T-cell (primary cell): ENCODE results near the gene C1orf94. TPM values are rescaled to one million over a fixed set of nuclear protein-coding genes. Genes with fewer than 3 reads are reported as not detected.
"Not testable (repeated sequence)": the region's sequence is repeated elsewhere in the genome, so short reads cannot be mapped to it uniquely, and the experiment has no call there.

Experiments used
- ATAC-seq, 4 experiments: fragments of 200-7000 bp in 3 of 4; fragments of 150-1000 bp in 1 of 4; cut with Tn5 transposase; replicated peaks in 1 of 4; 1 replicate in 3 of 4; 2 replicates in 1 of 4; pipeline ENCODE4 v1.10.0; 2021; ENCODE audit warnings: moderate library complexity in 3 of 4, mild to moderate bottlenecking in 2 of 4, moderate number of reproducible peaks in 1 of 4
- CTCF ChIA-PET, 2 donors: fragments of 300-600 bp; sonication (Branson Sonifier 250); formaldehyde crosslinking; loops; one replicate each; lab custom pipeline; 2022; ENCODE audit warnings: antibody characterized with exemption in 2 of 2; lab: Charles Lee
- POLR2A ChIA-PET, 2 donors: fragments of 300-600 bp; sonication (Branson Sonifier 250); formaldehyde crosslinking; loops; one replicate each; lab custom pipeline; 2022; ENCODE audit warnings: antibody characterized with exemption in 2 of 2; lab: Charles Lee
- DNase-seq, 35 experiments: peaks; one replicate each; pipeline versions ENCODE4 v3.0.0 to v3.0.0-alpha.2; 2013 to 2023
- H3K27ac ChIP-seq: one replicate; pipeline ENCODE4 v1.5.1; 2013; ENCODE audit warnings: low read length
- H3K27me3 ChIP-seq, 2 experiments: replicated peaks in 1 of 2; 1 replicate in 1 of 2; 2 replicates in 1 of 2; pipeline versions ENCODE4 v1.6.1 to v1.7.0; 2013; ENCODE audit warnings: low read length in 1 of 2, mixed read lengths in 1 of 2; ENCODE audit not compliant: control insufficient read depth in 2 of 2, insufficient read depth in 2 of 2; ENCODE audit errors: extremely low read depth in 1 of 2
- H3K36me3 ChIP-seq, 2 donors: 1 replicate in 1 of 2; 2 replicates in 1 of 2; pipeline versions ENCODE4 v1.6.1 to v1.7.0; 2013; ENCODE audit warnings: low read length in 1 of 2; ENCODE audit not compliant: control insufficient read depth in 2 of 2, insufficient read depth in 1 of 2; ENCODE audit errors: extremely low read depth in 1 of 2
- H3K4me1 ChIP-seq, 2 experiments: 1 replicate in 1 of 2; 2 replicates in 1 of 2; pipeline versions ENCODE4 v1.6.1 to v1.7.0; 2013; ENCODE audit warnings: low read length in 2 of 2, mixed read lengths in 1 of 2; ENCODE audit not compliant: insufficient read depth in 2 of 2, control insufficient read depth in 1 of 2; ENCODE audit errors: extremely low read depth in 1 of 2
- H3K4me3 ChIP-seq, 2 donors: 1 replicate in 1 of 2; 2 replicates in 1 of 2; pipeline versions ENCODE4 v1.5.1 to v1.7.0; 2013; ENCODE audit warnings: mild to moderate bottlenecking in 2 of 2, low read length in 1 of 2, moderate library complexity in 1 of 2; ENCODE audit not compliant: control insufficient read depth in 1 of 2; ENCODE audit errors: extremely low read depth in 1 of 2
- H3K9me3 ChIP-seq: 2 replicates; pipeline ENCODE4 v1.7.0; 2013
- H3K27ac Mint-ChIP-seq, 2 donors: one replicate each; pipeline ENCODE4 v1.8.0; 2020 to 2021; ENCODE audit warnings: mild to moderate bottlenecking in 2 of 2, mixed read lengths in 2 of 2
- H3K27me3 Mint-ChIP-seq, 2 donors: one replicate each; pipeline ENCODE4 v1.8.0; 2021 to 2022; ENCODE audit warnings: mixed read lengths in 2 of 2
- H3K36me3 Mint-ChIP-seq: one replicate; pipeline ENCODE4 v1.8.0; 2021; ENCODE audit warnings: mixed read lengths
- H3K4me1 Mint-ChIP-seq, 3 donors: one replicate each; pipeline ENCODE4 v1.8.0; 2020 to 2022; ENCODE audit warnings: mixed read lengths in 3 of 3, mild to moderate bottlenecking in 1 of 3
- H3K4me3 Mint-ChIP-seq, 3 donors: one replicate each; pipeline ENCODE4 v1.8.0; 2020 to 2022; ENCODE audit warnings: mild to moderate bottlenecking in 3 of 3, mixed read lengths in 3 of 3, moderate library complexity in 3 of 3
- H3K9me3 Mint-ChIP-seq, 3 donors: one replicate each; pipeline ENCODE4 v1.8.0; 2020 to 2022; ENCODE audit warnings: mixed read lengths in 3 of 3
- WGBS: methylation state at CpG from one replicate; pipeline ENCODE4 v1.1.5; 2013; ENCODE audit warnings: missing lambda C conversion rate; ENCODE audit not compliant: insufficient coverage; 5-methylcytosine and 5-hydroxymethylcytosine counted together
- total RNA-seq, 35 experiments: library from RNA in 6 of 35; stranded (reverse) in 6 of 35; fragments of 120-200 nt in 1 of 35; gene quantifications; one replicate each; pipeline versions ENCODE4 v1.2.1 to v1.2.4 and lab custom pipeline; 2013 to 2026

The C1orf94 gene
- total RNA-seq, 5 donors from 2014 or later (not counting 1 experiment from before 2014, with no cell fraction given) = not detected

DNA sequence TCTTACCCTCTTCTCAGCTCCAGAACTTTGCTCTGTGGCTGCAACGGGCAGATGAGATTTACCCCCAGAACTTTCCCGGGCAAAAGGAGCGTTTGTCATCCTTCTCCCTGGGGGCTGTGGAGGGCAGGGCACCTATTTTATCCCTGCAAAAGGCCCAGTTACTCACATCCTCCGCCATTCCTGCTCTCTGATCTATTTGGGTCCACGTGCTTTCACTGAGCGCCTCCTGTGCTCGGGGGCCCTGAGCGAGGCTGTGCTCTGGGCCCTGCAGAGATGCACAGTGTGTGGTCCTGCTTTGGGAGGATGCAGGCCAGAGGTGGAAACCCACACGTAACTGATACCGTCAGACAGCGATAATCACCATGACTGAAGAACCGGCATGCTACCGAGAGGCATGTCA lies 9.3 kb upstream of the C1orf94 start:
- 43% methylated on average over 9 of the region's 13 CpGs for WGBS
- Mint-ChIP-seq H3K27me3 (peaks cover 52 to 65% of the 10 kb centered on the region in 2 donors), H3K4me1 (peaks cover 0 to 15% (median 13%) of the 10 kb centered on the region in 3 donors), H3K27ac (no peak overlapping the region), H3K4me3 (no peak overlapping the region), H3K36me3 (no peaks in the 10 kb centered on the region), H3K9me3 (no peaks in the 10 kb centered on the region)
- Histone ChIP-seq H3K27ac (no peak overlapping the region), H3K4me3 (no peak overlapping the region), H3K9me3 (no peaks in the 10 kb centered on the region), H3K27me3 (peaks cover 12 to 57% of the 10 kb centered on the region in 2 experiments), H3K36me3 (no peaks in the 10 kb centered on the region), H3K4me1 (peaks cover 0 to 12% of the 10 kb centered on the region in 2 experiments)
- no peak for ATAC-seq
- ChIA-PET CTCF (no interaction called here), POLR2A (no interaction called here)
- no peak for DNase-seq

DNA sequence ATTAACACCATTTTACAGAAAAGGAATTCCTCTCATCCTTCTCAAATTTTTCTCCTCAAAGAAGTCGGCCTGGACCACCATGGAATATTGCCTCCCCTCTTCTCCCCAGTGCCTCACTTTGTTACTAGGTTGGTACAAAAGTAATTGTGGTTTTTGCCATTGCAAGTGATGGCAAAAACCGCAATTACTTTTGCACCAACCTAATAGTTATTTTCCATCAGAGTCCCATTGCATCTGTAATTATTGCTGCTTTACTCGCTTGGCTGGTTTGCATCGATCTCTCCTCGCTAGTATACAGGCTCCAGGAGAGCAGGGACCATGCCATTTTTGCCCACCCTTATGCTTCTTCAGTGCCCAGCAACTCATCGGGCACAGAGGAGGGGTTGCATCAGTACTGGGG lies 963 bp upstream of the C1orf94 start:
- H3K4me3 Mint-ChIP-seq = no peak overlapping the region
- no peaks in the 10 kb centered on the region for H3K4me1 Mint-ChIP-seq
- H3K4me1 ChIP-seq = no peaks in the 10 kb centered on the region
- no peak for ATAC-seq
- POLR2A ChIA-PET = no interaction called here
- H3K36me3 Mint-ChIP-seq = no peaks in the 10 kb centered on the region
- H3K9me3 Mint-ChIP-seq = no peaks in the 10 kb centered on the region
- no peaks in the 10 kb centered on the region for H3K36me3 ChIP-seq
- H3K27me3 ChIP-seq = peaks cover 6 to 27% of the 10 kb centered on the region in 2 experiments
- DNase-seq = no peak
- no peak overlapping the region for H3K4me3 ChIP-seq
- H3K27ac ChIP-seq = no peak overlapping the region
- CTCF ChIA-PET = no interaction called here
- H3K27ac Mint-ChIP-seq = no peak overlapping the region
- WGBS = 80% methylated on average over 2 of the region's 6 CpGs
- H3K9me3 ChIP-seq = no peaks in the 10 kb centered on the region
- H3K27me3 Mint-ChIP-seq = peaks cover 44% of the 10 kb centered on the region in 2 donors

DNA sequence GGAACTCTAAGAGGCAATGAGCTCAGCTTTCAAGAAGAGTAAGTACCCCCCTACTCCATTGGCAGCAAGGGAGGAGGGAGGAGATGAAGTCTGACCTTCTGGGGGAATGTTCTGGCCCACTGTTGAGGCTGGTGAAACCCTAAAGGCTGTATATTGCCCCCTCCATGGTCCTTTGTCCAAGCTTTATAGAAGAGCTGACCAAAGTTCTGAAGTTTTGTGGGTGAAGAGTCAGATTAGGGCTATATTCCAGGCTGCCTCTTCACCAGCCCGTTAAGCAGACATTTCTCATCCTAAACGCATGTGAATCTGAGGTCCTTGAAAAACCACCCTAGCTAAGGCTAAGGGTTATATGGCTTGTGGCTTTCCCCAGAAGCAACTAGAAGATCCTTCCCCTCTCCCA lies 1.4 kb downstream of the C1orf94 start:
- Mint-ChIP-seq H3K27ac (no peak overlapping the region), H3K27me3 (peaks cover 37 to 47% of the 10 kb centered on the region in 2 donors), H3K36me3 (no peaks in the 10 kb centered on the region), H3K9me3 (no peaks in the 10 kb centered on the region), H3K4me1 (no peaks in the 10 kb centered on the region), H3K4me3 (no peak overlapping the region)
- CTCF ChIA-PET = no interaction called here
- no peak for DNase-seq
- no peaks in the 10 kb centered on the region for H3K9me3 ChIP-seq
- no peak for ATAC-seq
- H3K4me1 ChIP-seq = no peaks in the 10 kb centered on the region
- H3K27ac ChIP-seq = no peak overlapping the region
- no peak overlapping the region for H3K4me3 ChIP-seq
- POLR2A ChIA-PET = no interaction called here
- H3K36me3 ChIP-seq = no peaks in the 10 kb centered on the region
- no CpG with 5 or more reads among the region's 2 CpGs for WGBS
- H3K27me3 ChIP-seq = peaks cover 6 to 23% of the 10 kb centered on the region in 2 experiments

DNA sequence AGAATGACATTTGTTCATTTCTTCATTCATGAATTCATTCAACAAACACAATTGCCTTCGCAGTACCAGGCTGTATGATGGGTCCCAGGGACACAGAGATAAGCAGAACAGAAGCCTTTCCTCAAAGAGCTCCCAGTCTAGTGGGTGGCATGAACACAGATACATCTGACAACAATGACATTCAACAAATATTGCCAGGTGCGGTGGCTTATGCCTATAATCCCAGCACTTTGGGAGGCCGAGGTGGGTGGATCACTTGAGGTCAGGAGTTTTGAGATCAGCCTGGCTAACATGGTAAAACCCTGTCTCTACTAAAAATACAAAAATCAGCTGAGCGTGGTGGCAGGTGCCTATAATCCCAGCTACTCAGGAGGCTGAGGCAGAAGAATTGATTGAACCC lies 6.7 kb downstream of the C1orf94 start:
- CTCF ChIA-PET = interaction anchor here in 1 of 2 donors (0.6 kb wide), 1 partner anchor 9 kb away, joined by 7 read pairs; no protein-coding TSS in a partner anchor
- H3K4me1 ChIP-seq, H3K9me3 ChIP-seq, ATAC-seq, POLR2A ChIA-PET, H3K27ac ChIP-seq, H3K9me3 Mint-ChIP-seq, DNase-seq, H3K27ac Mint-ChIP-seq, H3K4me3 Mint-ChIP-seq, H3K36me3 Mint-ChIP-seq, H3K4me3 ChIP-seq, H3K4me1 Mint-ChIP-seq, H3K36me3 ChIP-seq: not testable (repeated sequence)
- 77% methylated on average over 3 of the region's 4 CpGs for WGBS
- H3K27me3 ChIP-seq = peaks cover 0 to 14% of the 10 kb centered on the region in 2 experiments
- H3K27me3 Mint-ChIP-seq = peaks cover 32 to 38% of the 10 kb centered on the region in 2 donors

DNA sequence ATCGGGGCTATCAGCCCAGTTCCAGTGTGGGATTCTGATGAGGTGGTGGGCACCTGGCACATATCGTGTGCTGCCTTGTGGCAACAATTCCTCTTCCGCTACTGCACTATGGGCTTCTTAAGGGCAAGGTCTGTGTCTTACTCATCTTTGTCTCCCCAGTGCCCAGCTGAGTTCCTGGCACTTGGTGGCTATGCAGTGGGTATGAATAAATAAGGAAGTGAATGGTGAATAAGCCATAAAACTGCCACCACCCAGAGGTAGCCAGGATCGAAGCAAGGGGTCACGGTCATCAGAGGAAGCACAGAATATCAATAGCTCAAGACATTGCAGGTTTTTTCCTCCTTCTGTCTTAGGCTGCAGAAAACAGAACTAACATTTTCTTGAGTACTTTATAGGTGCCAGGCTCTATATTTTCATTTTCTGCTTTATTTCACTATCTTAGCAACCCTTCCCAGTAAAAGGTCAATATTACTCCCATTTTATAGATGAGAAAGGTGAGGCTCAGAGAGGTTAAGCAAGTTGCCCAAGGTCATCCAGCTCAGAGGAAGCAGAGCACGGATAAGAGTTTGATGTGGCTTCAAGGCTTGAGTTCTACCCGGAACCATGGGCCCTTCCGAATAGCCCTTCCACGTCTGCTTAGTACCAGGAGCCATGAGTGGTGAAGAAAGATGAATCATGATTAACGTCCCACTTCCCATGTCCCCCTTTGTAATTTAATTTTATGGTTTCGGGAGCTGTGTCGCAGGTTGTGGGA lies 10.2 kb downstream of the C1orf94 start:
- ChIA-PET POLR2A (no interaction called here), CTCF (no interaction called here)
- Mint-ChIP-seq H3K36me3 (no peaks in the 10 kb centered on the region), H3K9me3 (peaks cover 0 to 4% (median 0%) of the 10 kb centered on the region in 3 donors), H3K27me3 (peaks cover 29 to 40% of the 10 kb centered on the region in 2 donors), H3K27ac (no peak overlapping the region), H3K4me1 (no peaks in the 10 kb centered on the region), H3K4me3 (no peak overlapping the region)
- 80% methylated on average over 6 of the region's 12 CpGs for WGBS
- Histone ChIP-seq H3K9me3 (no peaks in the 10 kb centered on the region), H3K4me1 (no peaks in the 10 kb centered on the region), H3K36me3 (no peaks in the 10 kb centered on the region), H3K27me3 (peaks cover 0 to 20% of the 10 kb centered on the region in 2 experiments), H3K4me3 (no peak overlapping the region), H3K27ac (no peak overlapping the region)
- ATAC-seq = no peak
- no peak for DNase-seq

DNA sequence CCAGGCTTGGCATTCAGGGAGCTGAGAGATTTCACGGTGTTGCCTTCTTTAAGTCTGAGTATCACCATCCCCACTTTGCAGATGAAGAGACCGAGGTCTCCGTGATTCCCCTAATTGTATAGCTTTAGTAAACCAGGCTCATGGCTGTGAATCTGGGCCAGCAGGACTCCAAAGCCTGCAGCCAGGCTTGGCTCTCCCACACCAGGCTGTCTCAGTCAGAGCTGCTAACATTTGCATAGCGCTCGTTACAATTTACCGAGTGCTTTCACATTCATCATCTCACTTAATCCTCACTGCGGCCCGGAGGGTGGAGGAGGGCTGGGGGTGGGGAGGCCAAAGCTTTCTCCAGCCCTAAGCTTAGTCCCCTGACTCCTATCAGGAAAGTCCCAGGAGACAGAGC lies 11.7 kb downstream of the C1orf94 start:
- no peak overlapping the region for H3K4me3 ChIP-seq
- no peaks in the 10 kb centered on the region for H3K9me3 ChIP-seq
- DNase-seq = no peak
- ATAC-seq = no peak
- no peak overlapping the region for H3K27ac ChIP-seq
- Mint-ChIP-seq H3K27ac (no peak overlapping the region), H3K27me3 (peaks cover 32 to 45% of the 10 kb centered on the region in 2 donors), H3K4me3 (no peak overlapping the region), H3K4me1 (no peaks in the 10 kb centered on the region), H3K36me3 (no peaks in the 10 kb centered on the region), H3K9me3 (peaks cover 0 to 4% (median 0%) of the 10 kb centered on the region in 3 donors)
- peaks cover 0 to 20% of the 10 kb centered on the region in 2 experiments for H3K27me3 ChIP-seq
- H3K36me3 ChIP-seq = no peaks in the 10 kb centered on the region
- CTCF ChIA-PET = no interaction called here
- WGBS = 27% methylated on average over 3 of the region's 8 CpGs
- H3K4me1 ChIP-seq = no peaks in the 10 kb centered on the region
- POLR2A ChIA-PET = no interaction called here
